Inferior parietal cortex (tissue), 1 donor: ENCODE results near the gene ASGR1.

Experiments used
- DNase-seq: peaks from one replicate; pipeline ENCODE4 v3.0.0-alpha.2; 2016; ENCODE audit errors: extremely low spot score

Gene ASGR1

DNA sequence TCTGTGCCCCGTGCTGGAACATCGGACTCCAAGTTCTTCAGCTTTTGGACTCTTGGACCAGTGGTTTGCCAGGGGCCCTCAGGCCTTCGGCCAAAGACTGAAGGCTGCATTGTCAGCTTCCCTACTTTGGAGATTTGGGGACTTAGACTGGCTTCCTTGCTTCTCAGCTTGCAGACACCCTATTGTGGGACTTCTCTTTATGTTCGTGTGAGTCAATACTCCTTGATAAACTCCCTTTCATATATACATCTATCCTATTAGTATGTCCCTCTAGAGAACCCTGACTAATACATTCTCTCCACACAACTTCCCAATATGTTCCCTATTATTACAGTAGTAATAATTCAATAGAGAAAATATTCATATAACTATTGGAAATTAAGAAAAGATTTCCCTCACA lies 55.3 kb downstream of the ASGR1 start:
- no peak for DNase-seq
